H1 (cell line): ENCODE data around the gene FLRT2. TPM values are rescaled to one million over a fixed set of nuclear protein-coding genes. Genes with fewer than 3 reads are reported as not detected.

Source experiments
- CHD7 ChIP-seq: fragments of 300-600 bp; sonication (generic); IDR thresholded peaks from 2 replicates; pipeline ENCODE4 v1.7.1; 2012; ENCODE audit warnings: low read length, moderate library complexity, mild to moderate bottlenecking, inconsistent platforms; ENCODE audit not compliant: insufficient replicate concordance
- EGR1 ChIP-seq: IDR thresholded peaks from 2 replicates; pipeline ENCODE4 v1.6.1; 2011; ENCODE audit warnings: low read depth, low read length, borderline replicate concordance
- JUN ChIP-seq: IDR thresholded peaks from 2 replicates; pipeline ENCODE4 v1.6.1; 2011; ENCODE audit warnings: low read depth, mild to moderate bottlenecking, improper control_type of control experiment, low read length
- KDM5A ChIP-seq: fragments of 200-600 bp; IDR thresholded peaks from 2 replicates; pipeline ENCODE4 v1.7.1; 2012; ENCODE audit warnings: mild to moderate bottlenecking, low read length, inconsistent platforms, mixed read lengths
- polyA plus RNA-seq, 7 experiments: library from polyadenylated mRNA; depleted of rRNA in 3 of 7; stranded (reverse) in 5 of 7; unstranded in 2 of 7; fragments of >200 nt in 5 of 7; fragments of 200-250 nt in 2 of 7; gene quantifications; 1 replicate in 5 of 7; 2 replicates in 1 of 7; 4 replicates in 1 of 7; pipeline versions ENCODE4 v1.2.1 to v1.2.3, GENCODE V29; 2011 to 2013; ENCODE audit warnings: missing spikeins in 2 of 7, mixed read lengths in 2 of 7
- total RNA-seq: library from RNA; stranded (reverse); fragmentation: NEBNext Ultra II Directional; extraction: Animal tissue kit (Norgen Biotek cat#: 25700); gene quantifications from 2 replicates; pipeline ENCODE4 v1.2.1, GENCODE V29; 2021
- TF ChIP-seq, protein P1 (sequence below): IDR thresholded peaks from 2 replicates; pipeline ENCODE4 v1.6.1; 2012; ENCODE audit warnings: inconsistent platforms

The FLRT2 gene
- total and polyA plus RNA-seq, 2 of the 8 experiments (the other 6 are each of a cell fraction or from before 2014, with no cell fraction given): 2.4 to 6.9 TPM

- TF ChIP-seq CHD7 (no peak), JUN (no peak), KDM5A (no peak), EGR1 (no peak)
- TF ChIP-seq, protein P1, sequence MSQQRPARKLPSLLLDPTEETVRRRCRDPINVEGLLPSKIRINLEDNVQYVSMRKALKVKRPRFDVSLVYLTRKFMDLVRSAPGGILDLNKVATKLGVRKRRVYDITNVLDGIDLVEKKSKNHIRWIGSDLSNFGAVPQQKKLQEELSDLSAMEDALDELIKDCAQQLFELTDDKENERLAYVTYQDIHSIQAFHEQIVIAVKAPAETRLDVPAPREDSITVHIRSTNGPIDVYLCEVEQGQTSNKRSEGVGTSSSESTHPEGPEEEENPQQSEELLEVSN: no peak
- TF ChIP-seq, all 59 proteins: peak for 0
Measured at GRCh38 chr14:85590784-85591183, 60.8 kb downstream of the FLRT2 start (continued).
